DOHH2 (cell line): ENCODE results near the gene NME7.

Experiments
- H3F3A ChIP-seq: fragments of 200-600 bp; sonication (generic), shearing (Covaris generic); 2 replicates; pipeline ENCODE4 v1.6.0; 2016; ENCODE audit warnings: antibody characterized with exemption, mild to moderate bottlenecking; ENCODE audit not compliant: control insufficient read depth, insufficient read depth
- H3K27ac ChIP-seq: fragments of 200-600 bp; sonication (generic); 2 replicates; pipeline ENCODE4 v1.5.1; 2014; ENCODE audit warnings: low read depth, mild to moderate bottlenecking, low read length, moderate library complexity
- H3K27me3 ChIP-seq: fragments of 200-600 bp; sonication (generic); 2 replicates; pipeline ENCODE4 v1.6.1; 2014; ENCODE audit warnings: mild to moderate bottlenecking, low read length, mixed read lengths; ENCODE audit not compliant: control insufficient read depth
- H3K36me3 ChIP-seq: fragments of 200-600 bp; sonication (generic); 2 replicates; pipeline ENCODE4 v1.6.1; 2014; ENCODE audit warnings: mild to moderate bottlenecking, low read length, moderate library complexity, mixed read lengths; ENCODE audit not compliant: control insufficient read depth
- H3K4me1 ChIP-seq: fragments of 200-600 bp; sonication (generic); 2 replicates; pipeline ENCODE4 v1.6.1; 2014; ENCODE audit warnings: mild to moderate bottlenecking, low read length, mixed read lengths; ENCODE audit not compliant: control insufficient read depth
- H3K4me2 ChIP-seq: fragments of 200-600 bp; sonication (generic); 2 replicates; pipeline ENCODE4 v1.6.0; 2014; ENCODE audit warnings: mild to moderate bottlenecking, low read length, moderate library complexity
- H3K4me3 ChIP-seq: fragments of 200-600 bp; sonication (generic); 2 replicates; pipeline ENCODE4 v1.5.1; 2014; ENCODE audit warnings: mild to moderate bottlenecking, low read length, mixed read lengths
- H3K79me2 ChIP-seq: fragments of 200-600 bp; sonication (generic); 2 replicates; pipeline ENCODE4 v1.6.1; 2014; ENCODE audit warnings: mild to moderate bottlenecking, low read length, mixed read lengths; ENCODE audit not compliant: control insufficient read depth
- H3K9me2 ChIP-seq: fragments of 200-600 bp; sonication (generic); replicated peaks from 2 replicates; pipeline ENCODE4 v1.6.1; 2014; ENCODE audit warnings: mild to moderate bottlenecking, low read length, mixed read lengths; ENCODE audit not compliant: control insufficient read depth
- H3K9me3 ChIP-seq: fragments of 200-600 bp; sonication (generic); 2 replicates; pipeline ENCODE4 v1.6.1; 2014; ENCODE audit warnings: antibody characterized with exemption, low read length, mixed read lengths; ENCODE audit not compliant: control insufficient read depth, insufficient read depth
- H4K20me1 ChIP-seq: fragments of 200-600 bp; sonication (generic); 2 replicates; pipeline ENCODE4 v1.6.0; 2014; ENCODE audit warnings: low read depth, mild to moderate bottlenecking, antibody characterized with exemption, low read length, moderate library complexity; ENCODE audit not compliant: control insufficient read depth, insufficient read depth
- EZH2phosphoT487 ChIP-seq: fragments of 200-600 bp; sonication (generic); IDR thresholded peaks from 2 replicates; pipeline ENCODE4 v1.6.1; 2017; ENCODE audit warnings: borderline replicate concordance, mild to moderate bottlenecking, antibody characterized with exemption, low read length, moderate library complexity, mixed read lengths
- TF ChIP-seq, protein P1 (sequence below): fragments of 200-600 bp; sonication (generic); IDR thresholded peaks from one replicate; pipeline ENCODE4 v1.5.1; 2014; ENCODE audit warnings: antibody characterized with exemption, mild to moderate bottlenecking, low read depth, low read length; ENCODE audit not compliant: poor library complexity, severe bottlenecking

The NME7 gene

DNA sequence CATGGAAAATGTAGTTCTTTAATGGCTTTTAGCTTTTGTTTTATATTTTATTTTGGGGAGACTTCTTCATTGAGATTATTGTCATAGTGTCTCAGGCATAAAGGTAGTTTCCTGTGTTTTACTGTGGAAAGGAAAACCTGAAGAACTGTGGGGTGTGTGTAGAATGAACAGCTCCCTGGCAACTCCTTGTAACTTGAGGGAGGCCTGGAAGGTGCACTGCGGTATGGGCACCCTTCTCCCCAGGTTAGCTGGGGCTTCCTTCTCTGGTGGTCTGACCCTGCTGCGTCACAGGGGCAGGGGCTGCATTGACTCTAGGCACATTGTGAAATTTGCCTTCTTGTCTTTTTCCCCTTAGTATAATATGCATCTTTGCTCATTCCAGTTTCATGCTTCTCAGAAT is 259.4 kb downstream of the NME7 start:
- Histone ChIP-seq H3K9me2 (no peaks in the 10 kb centered on the region), H4K20me1 (no peaks in the 10 kb centered on the region), H3K27me3 (peaks cover 65% of the 10 kb centered on the region), H3K27ac (no peak overlapping the region), H3K79me2 (no peaks in the 10 kb centered on the region), H3K4me2 (peak overlapping the region; percentile 22; the same call in 1 of the 2 replicates), H3K9me3 (no peaks in the 10 kb centered on the region), H3F3A (no peaks in the 10 kb centered on the region), H3K4me3 (peak overlapping the region; percentile 77; the same call in 1 of the 2 replicates), H3K36me3 (no peaks in the 10 kb centered on the region), H3K4me1 (peaks cover 18% of the 10 kb centered on the region)
- TF ChIP-seq, protein P1, sequence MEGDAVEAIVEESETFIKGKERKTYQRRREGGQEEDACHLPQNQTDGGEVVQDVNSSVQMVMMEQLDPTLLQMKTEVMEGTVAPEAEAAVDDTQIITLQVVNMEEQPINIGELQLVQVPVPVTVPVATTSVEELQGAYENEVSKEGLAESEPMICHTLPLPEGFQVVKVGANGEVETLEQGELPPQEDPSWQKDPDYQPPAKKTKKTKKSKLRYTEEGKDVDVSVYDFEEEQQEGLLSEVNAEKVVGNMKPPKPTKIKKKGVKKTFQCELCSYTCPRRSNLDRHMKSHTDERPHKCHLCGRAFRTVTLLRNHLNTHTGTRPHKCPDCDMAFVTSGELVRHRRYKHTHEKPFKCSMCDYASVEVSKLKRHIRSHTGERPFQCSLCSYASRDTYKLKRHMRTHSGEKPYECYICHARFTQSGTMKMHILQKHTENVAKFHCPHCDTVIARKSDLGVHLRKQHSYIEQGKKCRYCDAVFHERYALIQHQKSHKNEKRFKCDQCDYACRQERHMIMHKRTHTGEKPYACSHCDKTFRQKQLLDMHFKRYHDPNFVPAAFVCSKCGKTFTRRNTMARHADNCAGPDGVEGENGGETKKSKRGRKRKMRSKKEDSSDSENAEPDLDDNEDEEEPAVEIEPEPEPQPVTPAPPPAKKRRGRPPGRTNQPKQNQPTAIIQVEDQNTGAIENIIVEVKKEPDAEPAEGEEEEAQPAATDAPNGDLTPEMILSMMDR: no peak
- no peak for TF ChIP-seq EZH2phosphoT487

- H3K4me1 ChIP-seq: peaks cover 18% of the 10 kb centered on the region
- H3K9me2 ChIP-seq: no peaks in the 10 kb centered on the region
- no peaks in the 10 kb centered on the region for H3K36me3 ChIP-seq
- peaks cover 69% of the 10 kb centered on the region for H3K27me3 ChIP-seq
- H3K4me2 ChIP-seq: peak overlapping the region; percentile 82
- peak overlapping the region; percentile 77 for H3K4me3 ChIP-seq
- H3K27ac ChIP-seq: no peak overlapping the region
- no peaks in the 10 kb centered on the region for H3F3A ChIP-seq
- TF ChIP-seq, protein P1: no peak
- no peak for TF ChIP-seq EZH2phosphoT487
- no peaks in the 10 kb centered on the region for H3K79me2 ChIP-seq
- no peaks in the 10 kb centered on the region for H4K20me1 ChIP-seq
- H3K9me3 ChIP-seq: no peaks in the 10 kb centered on the region
These were observed 259.9 kb downstream of the NME7 start for GRCh38 chr1:169107603-169108208.

DNA sequence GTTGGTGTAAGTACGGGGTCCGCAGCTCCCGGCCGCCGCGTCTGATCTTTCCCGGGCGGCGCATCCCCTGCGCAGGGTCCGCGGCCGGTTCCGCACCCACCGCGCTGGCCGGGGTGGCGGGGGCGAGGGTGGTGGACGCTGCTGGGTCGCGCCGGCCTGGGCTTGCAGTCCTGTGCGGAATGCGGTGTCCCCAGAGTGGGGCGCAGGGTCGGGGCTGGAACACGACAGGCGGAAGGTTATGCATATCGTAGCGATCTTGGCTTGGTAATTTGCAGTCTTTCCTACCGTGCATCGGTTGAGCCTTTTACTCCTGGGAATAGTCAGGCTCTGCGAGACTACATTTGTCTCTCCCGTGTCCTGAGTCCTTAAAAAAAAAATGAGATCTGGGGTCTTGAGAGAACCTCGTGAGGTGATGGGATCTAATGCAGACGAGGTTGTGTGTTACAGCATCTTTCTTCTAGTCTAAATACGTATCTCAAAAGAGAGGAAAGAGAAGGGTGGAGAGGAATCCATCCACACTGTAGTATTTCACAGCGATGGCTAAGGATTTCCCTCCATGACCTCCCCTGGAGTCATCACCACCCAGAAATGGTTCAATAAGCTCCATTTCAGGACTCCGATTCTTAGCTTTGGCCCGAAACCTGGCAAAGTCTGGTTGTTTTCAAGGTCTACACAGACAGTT is 260.5 kb downstream of the NME7 start:
- Histone ChIP-seq H3K4me1 (peaks cover 18% of the 10 kb centered on the region), H3K36me3 (no peaks in the 10 kb centered on the region), H3K79me2 (no peaks in the 10 kb centered on the region), H3K9me2 (no peaks in the 10 kb centered on the region), H3K27ac (no peak overlapping the region), H3K9me3 (no peaks in the 10 kb centered on the region), H3F3A (no peaks in the 10 kb centered on the region), H3K4me3 (peak overlapping the region; percentile 77), H3K27me3 (peaks cover 69% of the 10 kb centered on the region), H4K20me1 (no peaks in the 10 kb centered on the region), H3K4me2 (peak overlapping the region; percentile 82)
- TF ChIP-seq EZH2phosphoT487: no peak; the same call in none of the 2 replicates
- TF ChIP-seq, protein P1: no peak
